Forelimb muscle (tissue), 1 donor: ENCODE data around the gene EPHB6. TPM values are rescaled to one million over a fixed set of nuclear protein-coding genes. Genes with fewer than 3 reads are reported as not detected.

Experiments used
- DNase-seq: peaks from one replicate; pipeline ENCODE4 v3.0.0-alpha.2; 2013; ENCODE audit warnings: low read depth
- polyA plus RNA-seq: library from polyadenylated mRNA; unstranded; fragments of 120-200 nt; gene quantifications from one replicate; pipeline ENCODE4 v1.2.1, GENCODE V29; 2013; ENCODE audit not compliant: insufficient read length

The EPHB6 gene, protein sequence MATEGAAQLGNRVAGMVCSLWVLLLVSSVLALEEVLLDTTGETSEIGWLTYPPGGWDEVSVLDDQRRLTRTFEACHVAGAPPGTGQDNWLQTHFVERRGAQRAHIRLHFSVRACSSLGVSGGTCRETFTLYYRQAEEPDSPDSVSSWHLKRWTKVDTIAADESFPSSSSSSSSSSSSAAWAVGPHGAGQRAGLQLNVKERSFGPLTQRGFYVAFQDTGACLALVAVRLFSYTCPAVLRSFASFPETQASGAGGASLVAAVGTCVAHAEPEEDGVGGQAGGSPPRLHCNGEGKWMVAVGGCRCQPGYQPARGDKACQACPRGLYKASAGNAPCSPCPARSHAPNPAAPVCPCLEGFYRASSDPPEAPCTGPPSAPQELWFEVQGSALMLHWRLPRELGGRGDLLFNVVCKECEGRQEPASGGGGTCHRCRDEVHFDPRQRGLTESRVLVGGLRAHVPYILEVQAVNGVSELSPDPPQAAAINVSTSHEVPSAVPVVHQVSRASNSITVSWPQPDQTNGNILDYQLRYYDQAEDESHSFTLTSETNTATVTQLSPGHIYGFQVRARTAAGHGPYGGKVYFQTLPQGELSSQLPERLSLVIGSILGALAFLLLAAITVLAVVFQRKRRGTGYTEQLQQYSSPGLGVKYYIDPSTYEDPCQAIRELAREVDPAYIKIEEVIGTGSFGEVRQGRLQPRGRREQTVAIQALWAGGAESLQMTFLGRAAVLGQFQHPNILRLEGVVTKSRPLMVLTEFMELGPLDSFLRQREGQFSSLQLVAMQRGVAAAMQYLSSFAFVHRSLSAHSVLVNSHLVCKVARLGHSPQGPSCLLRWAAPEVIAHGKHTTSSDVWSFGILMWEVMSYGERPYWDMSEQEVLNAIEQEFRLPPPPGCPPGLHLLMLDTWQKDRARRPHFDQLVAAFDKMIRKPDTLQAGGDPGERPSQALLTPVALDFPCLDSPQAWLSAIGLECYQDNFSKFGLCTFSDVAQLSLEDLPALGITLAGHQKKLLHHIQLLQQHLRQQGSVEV
- 4.2 TPM for polyA plus RNA-seq

DNA sequence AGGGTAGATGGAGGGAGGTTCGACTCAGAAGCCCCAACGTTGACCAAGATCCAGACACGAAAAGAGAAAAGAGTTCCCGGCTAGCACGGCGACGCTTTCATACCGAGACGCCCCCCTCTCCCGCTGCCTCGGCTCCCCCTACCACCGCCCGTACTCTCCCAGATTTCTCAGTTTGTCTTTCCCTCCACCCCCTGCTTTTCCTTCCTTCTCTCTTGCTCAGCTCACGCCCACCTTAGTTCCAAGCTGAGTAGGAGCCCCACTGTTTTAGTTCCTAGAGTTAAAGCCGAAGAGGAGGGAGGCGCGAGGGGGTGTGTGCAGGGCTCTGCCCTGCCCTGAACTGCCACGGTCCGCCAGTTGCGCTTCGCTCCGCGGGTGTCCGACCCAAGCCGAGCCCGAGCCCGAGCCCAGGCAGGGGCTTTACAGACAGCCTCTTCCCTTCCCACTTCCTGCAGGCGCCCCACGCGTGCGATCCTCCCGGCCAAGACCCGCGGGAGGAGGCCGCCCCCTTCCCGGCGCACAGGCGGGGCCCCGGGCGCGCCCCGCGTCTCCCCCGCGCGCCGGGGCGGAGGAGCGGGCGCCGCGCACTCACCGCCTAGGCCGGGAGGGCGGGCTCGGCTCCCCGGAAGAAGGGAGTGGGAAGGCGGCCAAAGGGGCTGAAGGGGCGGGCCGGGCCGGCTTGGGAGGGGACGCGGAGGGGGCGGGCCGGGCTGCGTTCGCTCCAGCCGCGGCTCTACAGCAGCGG lies at the start of gene EPHB6:
Gene EPHB6 (plus strand): TSS at position 705 of the 742 bp plus-strand sequence. CDS start 8,152 bp downstream, outside the sequence.
- no peak for DNase-seq

DNA sequence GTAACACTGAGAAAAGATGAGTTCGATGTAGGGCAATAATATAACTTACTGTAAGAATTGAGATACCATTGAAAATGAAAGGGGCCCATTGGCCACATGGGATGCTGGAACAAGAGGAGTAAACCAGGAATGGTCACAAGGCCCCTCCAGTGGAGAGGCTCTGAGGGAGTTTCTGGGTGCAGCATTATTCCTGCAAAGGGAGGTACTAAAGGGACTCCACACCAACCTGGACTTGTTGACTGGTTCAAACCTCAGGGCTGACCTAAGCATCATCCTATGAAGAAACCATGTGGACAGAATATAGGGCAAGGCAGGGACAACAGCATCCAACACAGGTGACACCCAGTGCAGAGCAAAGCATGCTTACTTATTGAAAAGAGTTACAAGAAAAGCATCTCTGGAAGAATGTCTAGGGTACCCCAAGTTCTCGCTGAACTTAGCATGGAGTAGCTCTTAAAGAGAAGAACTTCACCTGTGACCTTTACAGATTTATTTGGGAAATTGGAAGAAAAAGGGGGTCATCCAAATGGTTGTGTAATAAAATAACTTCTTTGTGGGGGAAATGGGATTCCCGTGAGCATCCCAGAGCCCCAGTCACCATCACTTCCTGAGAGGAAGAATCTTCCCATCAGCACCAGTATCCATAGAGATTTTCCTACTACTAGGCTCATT lies 49.4 kb upstream of the EPHB6 start:
- DNase-seq = no peak

DNA sequence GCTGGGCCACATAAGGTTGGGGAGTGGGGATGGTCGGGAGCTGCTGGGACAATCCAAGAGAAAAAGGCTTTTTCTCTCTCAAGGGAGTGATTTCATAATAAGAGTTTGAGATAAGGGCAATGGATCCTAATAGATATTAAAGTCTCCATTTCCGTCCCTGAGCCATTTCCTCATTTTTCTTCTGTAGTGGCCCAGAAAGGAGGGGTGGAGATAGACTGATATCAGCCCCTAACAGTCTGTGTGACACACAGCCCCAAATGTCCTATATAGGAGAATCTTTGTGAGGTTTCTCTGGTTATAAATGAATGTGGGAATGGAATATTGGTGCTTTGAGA lies 48.9 kb upstream of the EPHB6 start:
- DNase-seq = no peak

DNA sequence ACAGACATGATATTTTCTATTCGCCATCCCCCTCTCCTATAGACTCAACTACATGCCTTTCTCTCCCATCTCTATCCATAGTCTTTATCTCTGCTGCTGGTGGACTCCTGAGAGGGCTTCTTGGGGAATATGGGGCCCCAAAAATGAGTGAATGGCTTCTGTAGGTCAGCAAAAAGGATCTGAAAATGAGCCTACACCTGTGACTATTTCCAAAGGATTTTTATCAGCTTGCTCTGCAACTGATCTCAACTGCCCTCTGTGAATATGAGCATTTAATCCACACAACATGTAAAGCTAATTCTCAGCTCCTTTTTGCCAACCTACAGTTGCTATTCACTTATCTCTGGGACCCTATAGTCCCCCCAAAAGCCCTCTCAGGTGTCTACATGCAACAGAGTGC lies 47.9 kb upstream of the EPHB6 start:
- no peak for DNase-seq

DNA sequence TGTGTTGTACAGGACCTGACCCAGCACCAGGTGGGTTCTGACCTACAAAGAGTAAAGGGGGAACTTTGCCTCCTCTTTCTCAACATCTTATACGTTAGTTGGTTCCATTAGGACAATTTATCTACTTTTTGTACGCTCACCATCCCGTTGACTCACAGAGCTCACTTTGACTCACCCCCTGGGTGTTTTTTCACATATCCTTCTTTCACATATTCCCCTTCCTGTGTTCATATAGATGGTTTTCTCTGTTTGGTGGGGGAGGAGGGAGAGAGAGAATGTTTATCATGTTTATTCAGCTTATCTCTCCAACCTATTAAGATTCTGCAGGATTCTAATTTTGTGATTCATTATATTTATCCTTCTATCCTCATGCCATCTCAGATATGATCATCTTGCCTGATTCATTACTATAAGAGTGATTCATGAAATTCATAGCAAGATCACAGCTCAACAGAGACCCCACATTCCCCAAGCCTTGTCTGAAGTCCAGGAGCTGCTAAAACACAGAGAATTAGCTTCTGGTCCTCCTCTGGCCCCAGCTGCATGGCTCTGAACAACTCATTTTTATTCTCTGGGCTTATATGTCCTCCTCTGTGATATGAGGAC lies 46.9 kb upstream of the EPHB6 start:
- no peak for DNase-seq

DNA sequence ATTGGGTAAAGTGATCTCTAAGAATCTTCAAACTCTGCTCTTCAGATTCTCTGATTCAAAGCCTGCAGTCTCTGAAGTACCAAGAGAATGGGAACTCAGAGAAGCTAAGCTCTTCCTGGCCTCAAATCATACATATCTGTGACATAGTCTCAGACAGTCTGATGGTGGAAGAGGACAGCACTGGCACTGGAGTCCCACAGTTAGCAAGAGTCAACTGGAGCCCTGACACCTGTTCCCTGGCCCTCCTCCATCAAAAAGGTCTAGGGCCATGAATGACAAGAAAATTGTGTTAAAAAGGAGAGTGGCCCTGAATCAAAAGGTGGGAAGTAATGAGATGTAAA lies 46.4 kb upstream of the EPHB6 start:
- DNase-seq = no peak

DNA sequence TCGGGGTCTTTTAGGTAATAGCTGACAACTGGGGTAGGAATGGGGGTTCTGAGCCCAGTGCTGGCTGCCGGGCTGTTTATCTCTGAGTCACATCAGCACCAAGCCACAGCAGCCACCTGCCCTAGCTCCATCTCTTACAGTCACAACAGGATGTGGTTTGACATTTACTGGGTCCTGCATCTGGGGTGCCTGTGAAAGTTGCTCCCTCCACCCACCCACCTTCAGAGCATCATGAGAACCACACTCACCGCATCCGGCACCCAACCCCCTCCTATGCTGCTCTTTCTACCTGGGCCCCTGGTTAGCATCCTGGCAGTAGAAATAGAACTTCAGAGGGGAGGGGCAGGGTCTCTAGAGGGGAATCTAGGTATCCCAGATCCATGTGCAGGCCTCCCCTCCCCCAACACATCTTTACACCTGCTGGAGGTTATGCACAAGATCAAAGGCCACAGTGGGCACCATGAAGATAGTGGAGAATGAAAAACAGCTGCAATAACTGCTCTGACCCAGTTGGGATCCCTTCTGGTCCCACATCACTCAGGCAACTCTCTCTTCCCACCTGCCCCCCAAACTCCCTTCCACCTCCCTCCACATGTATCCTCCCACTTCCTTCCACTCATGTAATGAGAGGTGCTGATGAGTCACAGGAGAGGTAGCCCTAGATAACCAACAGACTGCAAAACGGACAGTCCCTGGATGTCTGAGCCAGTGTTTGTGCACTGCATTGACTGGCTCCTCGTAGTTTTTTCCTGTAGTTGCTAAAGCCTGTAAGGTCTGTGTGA lies 45.9 kb upstream of the EPHB6 start:
- DNase-seq = no peak

DNA sequence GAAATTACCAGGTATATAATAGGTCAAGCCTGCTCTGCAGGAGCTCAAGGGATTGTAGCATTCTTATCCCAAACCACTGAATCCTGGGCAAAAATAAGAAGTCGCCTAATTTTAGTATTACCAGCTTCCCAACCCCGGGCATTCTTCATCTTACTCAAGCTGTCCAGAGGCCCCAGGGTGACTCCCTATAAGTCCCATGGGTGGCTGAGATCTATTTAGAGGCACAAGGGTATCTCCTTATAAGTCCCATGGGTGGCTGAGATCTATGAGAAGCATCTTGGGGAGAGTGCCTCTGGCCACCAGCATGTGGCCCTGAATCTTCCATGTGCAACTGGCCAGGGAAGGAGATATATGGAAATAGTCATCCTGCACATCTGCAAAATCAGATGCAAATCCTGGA lies 45.2 kb upstream of the EPHB6 start:
- DNase-seq = no peak

DNA sequence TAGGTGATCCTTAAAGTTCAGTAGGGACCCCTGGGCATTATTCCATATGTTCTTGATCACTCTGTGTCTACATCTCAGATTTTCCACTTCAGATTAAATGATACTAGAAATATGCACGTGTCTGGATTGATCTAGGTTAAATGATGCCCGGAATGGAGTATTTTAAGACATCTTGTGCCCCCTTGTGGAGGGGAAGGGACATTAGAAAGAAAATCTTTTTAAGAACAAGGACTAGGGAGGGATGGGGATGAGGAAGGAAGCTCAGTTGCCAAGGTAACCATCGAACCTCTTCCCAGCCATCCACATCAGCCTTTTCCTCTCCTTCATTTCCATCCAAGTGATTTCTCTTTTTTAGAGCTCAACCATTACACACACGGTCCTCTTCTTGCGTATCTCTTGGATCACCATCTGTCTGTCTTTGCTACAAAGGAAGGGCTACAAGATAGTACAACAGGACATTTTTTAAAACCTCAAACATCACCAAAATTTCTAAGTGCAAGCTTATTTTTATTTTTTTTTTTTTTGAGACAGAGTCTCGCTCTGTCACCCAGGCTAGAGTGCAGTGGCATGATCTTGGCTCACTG lies 43.6 kb upstream of the EPHB6 start:
- no peak for DNase-seq

DNA sequence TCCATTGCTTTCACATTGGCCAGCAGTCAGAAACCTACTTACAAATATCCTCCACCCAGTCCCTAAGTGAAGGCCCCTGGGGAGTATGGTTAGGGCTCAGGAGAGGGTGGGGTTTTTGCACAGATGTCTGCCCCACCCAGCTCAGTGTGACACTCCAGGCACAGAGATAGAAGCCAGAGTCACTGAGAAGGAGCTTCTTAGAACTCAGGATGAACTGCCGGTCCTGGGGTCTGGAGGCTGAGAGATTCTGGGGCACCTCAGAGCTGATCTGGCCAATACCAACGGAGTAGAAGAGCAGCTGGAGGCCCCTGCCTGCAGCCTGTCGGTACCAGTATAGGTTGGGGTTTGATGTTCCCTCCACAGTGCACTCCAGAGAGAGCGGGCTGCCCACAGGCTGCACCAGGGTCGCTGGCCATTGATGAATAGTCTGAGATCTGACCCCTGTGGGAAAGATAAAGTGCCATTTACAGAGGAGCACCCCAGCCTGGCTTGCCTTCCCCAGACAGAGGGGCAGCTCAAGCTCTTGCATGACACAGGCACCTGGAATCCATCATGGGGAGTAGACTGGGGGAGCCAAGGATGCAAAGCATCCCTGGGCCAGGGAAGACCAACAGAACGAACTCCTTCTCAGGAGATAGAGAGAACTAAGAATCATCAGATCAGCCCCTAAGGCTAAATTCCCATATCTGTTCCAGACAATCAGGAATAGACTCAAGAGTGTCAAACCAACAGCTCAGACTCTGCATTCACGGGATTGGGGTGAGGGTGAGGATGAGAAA lies 42.2 kb upstream of the EPHB6 start:
- DNase-seq = no peak

DNA sequence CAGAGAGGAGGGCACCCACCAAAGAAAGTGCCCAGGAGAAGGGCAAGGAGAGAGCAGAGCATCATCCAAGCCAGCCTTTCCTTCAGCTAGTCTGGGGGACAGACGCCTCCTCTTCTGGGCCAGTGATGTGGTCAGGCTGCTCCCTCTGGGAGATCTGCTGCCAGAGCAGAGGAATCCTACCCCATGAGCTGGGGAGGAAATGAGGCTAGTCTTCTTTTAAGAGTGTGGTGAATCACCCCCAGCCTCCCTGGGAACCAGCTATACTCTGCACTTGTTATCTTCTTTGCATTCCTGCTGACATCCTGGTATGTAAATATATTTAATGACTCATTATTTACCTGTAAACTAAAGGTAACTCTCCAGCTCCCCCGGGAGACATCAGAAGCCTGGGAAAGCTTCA lies 41.6 kb upstream of the EPHB6 start:
- no peak for DNase-seq

DNA sequence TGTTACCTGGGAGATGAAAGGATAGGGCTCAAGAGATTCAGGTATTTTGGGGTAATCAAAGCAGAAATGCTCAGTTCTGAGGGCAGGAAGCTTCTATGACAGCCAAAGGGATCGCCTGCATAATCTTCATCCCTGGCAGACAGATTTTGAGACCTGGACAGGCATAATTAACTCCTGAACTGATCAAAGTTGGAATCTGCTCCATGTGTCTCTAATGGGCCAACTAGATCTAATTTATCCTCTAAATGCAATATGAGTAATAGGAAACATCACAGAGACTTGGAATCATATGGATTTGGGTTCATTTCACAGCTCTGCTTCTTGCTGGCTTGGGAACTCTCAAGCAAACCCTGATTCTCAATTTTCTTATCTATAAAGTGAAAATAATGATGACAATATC lies 41.2 kb upstream of the EPHB6 start:
- DNase-seq = no peak

DNA sequence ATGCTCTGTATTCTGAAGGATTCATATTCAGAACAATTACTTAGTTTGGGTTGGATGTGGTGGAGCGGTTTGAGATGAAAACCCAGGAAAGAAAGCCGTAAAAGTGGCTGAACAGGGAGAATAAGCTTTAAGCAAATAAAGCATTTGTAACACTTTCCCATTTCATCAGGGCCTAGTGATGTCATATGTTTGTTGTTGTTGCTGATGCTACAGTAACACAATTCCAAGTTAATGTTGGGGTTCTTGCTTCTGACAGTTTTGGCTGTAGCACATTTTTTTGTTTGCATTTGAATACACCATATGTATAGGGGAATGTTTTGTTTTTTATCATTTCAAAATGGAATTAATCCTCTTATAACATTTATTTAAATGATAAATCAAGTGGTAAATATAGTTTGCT lies 40.4 kb upstream of the EPHB6 start:
- DNase-seq = no peak

DNA sequence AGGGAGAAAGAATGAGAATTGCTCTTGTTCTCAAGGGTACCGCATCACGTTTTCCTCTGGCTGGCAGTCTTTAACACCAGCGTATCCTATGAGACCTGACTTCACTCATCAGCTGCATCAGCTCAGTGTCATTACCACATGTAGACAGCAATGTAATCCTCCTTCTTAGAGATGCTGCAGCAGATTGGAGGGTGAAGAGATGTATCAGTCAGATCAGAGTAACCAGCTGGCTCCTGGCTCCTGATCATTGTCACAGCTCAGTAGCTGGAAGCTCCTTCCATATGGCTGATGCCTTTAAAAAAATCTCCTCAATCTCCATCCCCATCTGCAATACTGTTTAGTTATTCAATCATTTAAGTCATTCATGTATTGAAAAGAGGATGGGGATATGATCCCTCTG lies 39.7 kb upstream of the EPHB6 start:
- DNase-seq = no peak

DNA sequence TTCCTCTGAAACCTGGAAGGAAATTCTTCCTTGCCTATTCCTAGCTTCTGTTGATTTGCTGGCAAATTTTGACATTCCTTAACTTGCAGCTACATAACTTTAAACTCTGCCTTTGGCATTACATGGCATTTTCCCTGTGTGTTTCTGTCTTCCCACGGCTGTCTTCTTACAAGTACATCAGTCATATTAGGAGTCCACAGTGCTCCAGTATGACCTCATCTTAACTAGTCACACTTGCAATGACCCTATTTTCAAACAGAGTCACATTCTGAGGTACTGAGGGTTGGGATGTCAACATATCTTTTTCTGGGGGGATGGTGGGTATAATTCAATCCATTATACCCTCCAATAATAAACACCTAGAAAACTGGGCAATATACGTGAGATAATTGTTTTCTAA lies 37.4 kb upstream of the EPHB6 start:
- DNase-seq = no peak

DNA sequence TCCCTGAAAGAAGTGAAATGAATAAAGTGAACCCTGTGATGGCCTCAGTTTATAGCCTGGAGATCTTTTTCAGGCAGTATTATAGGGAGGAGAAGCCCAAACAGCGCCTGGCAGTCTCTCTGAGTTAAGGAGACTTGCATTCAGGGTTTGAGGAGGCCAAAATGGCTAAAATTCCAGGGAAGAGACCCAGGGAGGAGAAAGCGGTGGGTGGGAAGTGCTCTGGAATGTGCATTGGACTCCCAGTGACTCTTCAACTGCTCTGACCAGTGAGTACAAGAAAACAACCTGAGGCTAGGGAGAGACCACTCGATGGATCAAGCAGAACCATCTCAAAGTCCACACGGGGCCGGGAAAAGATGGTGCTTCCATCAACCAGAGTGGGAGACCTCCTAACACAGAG lies 35.3 kb upstream of the EPHB6 start:
- no peak for DNase-seq

DNA sequence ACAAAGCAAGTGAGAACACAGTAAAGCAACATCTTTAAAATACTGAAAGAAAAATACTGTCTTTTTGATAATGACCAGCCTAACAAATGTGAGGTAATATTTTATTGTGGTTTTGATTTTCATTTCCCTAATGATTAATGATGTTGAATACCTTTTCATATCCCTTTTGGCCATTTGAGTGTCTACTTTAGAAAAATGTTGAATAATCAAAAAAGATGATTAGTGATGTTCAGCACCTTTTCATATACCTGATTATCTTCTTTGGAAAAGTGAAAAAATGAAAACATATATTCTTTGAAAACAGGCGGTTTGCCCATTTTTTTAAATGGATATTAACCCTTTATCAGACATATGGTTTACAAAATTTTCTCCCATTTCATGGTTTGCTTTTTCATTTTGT lies 32.2 kb upstream of the EPHB6 start:
- no peak for DNase-seq

DNA sequence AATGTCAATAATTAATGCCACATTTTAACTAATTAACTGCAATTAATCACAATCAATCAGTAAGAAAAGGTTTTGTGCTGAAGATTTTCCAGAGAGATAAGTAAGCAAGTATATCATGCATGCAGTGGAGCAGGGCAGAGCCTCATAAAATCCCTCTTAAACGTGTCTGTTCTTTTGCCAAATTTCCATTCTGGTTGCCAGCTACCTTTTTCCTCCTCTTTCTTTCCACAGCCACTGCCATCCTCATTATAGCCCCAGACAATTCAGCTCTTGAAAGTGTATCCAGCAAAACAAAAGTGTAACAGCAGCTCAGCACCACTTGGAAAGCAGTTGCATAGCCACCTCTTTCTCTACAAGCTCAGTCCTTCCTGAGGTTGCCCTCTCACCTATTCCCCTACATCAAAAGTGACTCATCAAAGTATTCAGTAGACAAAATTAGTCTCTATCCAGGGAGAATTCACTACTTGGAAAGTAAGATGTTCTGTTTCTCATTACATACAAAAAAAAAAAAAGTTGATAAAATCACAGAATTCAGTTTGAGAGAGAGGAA lies 26.9 kb upstream of the EPHB6 start:
- no peak for DNase-seq

DNA sequence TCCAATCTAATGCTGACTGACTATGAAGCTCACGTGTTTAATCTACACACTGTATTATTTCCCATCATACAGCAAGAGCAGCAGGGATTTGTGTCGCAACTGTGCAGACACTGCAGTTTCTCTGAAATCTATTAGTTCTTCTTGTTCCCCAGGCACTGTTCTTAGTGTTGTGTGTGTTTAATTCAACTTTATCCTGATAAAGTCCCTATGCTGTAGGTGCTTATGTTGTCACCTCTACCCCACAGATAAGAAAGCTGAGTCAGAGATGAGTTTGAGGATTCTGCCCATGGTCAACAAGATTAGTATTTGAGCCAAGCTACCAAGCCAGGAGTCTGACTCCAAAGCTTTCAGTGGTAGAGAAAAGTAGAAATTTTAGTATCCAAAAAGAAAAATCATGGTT lies 22.5 kb upstream of the EPHB6 start:
- DNase-seq = no peak
